ENCODE results near the gene THSD7A.

- TF ChIP-seq CTCF (IDR thresholded peaks at IDR 0.05; ENCODE audit: low read depth, low read length) (no peak), EZH2phosphoT487 (IDR thresholded peaks at IDR 0.05; ENCODE audit: low read depth) (no peak)
Observed at GRCh38 chr7:11648980-11649379, 183.0 kb downstream of the THSD7A start.
